Large intestine (tissue), 3 donors: ENCODE measurements around the gene TXNRD2. TPM values are rescaled to one million over a fixed set of nuclear protein-coding genes. Genes with fewer than 3 reads are reported as not detected.

Experiments used
- DNase-seq, 2 donors: peaks; one replicate each; pipeline versions ENCODE4 v3.0.0 to v3.0.0-alpha.2; 2013
- H3K27ac ChIP-seq: one replicate; pipeline ENCODE4 v1.5.1; 2013; ENCODE audit warnings: low read length
- H3K27me3 ChIP-seq: 2 replicates; pipeline ENCODE4 v1.6.1; 2013; ENCODE audit warnings: low read length; ENCODE audit not compliant: control insufficient read depth, insufficient read depth
- H3K36me3 ChIP-seq: 2 replicates; pipeline ENCODE4 v1.6.1; 2013; ENCODE audit warnings: low read length; ENCODE audit not compliant: control insufficient read depth, insufficient read depth
- H3K4me1 ChIP-seq: one replicate; pipeline ENCODE4 v1.6.1; 2013; ENCODE audit warnings: low read length; ENCODE audit not compliant: control insufficient read depth, insufficient read depth
- H3K4me3 ChIP-seq: one replicate; pipeline ENCODE4 v1.5.1; 2013; ENCODE audit warnings: low read length
- H3K9me3 ChIP-seq: one replicate; pipeline ENCODE4 v1.6.1; 2013; ENCODE audit warnings: mild to moderate bottlenecking, low read depth, low read length, moderate library complexity; ENCODE audit not compliant: control insufficient read depth
- WGBS: methylation state at CpG from one replicate; pipeline ENCODE4 v1.1.5; 2013; ENCODE audit warnings: low lambda C conversion rate; ENCODE audit not compliant: insufficient coverage; 5-methylcytosine and 5-hydroxymethylcytosine counted together
- polyA plus RNA-seq: library from polyadenylated mRNA; unstranded; fragments of 120-200 nt; gene quantifications from one replicate; pipeline ENCODE4 v1.2.1, GENCODE V29; 2013

The TXNRD2 gene
- polyA plus RNA-seq, 1 donor = 22.5 TPM

DNA sequence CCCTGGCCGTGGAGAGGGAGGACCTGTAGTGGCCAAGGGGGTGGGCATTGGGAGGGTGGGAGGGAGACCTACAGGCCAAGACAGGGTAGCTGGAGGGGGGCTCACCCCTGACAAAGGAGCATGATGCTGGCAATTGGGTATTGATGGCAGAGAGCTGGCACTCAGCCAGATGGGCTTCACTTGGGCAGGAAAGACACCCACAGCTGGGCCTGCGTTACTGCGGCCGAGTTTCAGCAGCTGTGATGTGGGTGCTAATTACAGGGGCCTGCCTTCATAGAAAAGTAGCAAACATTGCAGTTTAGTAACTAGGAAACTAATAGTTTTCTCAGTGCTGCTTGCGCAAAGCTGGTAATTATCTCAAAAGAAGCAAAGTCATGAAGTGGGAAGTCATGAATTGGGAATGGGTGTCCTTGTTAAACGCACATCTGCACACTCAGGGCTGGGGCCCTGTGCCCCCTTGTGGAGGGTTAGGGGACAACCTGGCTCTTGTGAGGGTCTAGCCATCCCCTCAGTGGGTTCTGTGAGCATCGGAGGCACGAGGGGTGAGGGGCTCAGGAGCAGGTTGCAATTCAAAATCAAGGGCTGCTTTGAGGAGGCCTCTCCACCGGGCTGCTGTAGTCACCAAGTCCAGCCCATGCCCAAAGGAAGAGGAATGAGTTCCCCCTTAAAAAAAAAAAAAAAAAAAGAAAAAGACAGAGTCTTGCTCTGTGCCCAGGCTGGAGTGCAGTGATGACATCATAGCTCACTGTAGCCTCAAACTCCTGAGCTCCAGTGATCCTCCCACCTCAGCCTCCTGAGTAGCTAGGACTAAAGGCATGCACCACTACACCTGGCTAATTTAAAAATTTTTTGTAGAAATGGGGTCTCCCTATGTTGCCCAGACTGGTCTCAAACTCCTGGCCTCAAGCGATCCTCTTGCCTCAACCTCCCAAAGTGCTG, 24.4 kb upstream of the TXNRD2 start:
- WGBS = 60% methylated on average over 1 of the region's 10 CpGs
- H3K9me3 ChIP-seq = peaks cover 3% of the 10 kb centered on the region
- H3K4me3 ChIP-seq = no peak overlapping the region
- peaks cover 52% of the 10 kb centered on the region for H3K4me1 ChIP-seq
- peak overlapping the region; percentile 21 for H3K27ac ChIP-seq
- no peak for DNase-seq
- peaks cover 71% of the 10 kb centered on the region for H3K36me3 ChIP-seq
- H3K27me3 ChIP-seq = no peaks in the 10 kb centered on the region

DNA sequence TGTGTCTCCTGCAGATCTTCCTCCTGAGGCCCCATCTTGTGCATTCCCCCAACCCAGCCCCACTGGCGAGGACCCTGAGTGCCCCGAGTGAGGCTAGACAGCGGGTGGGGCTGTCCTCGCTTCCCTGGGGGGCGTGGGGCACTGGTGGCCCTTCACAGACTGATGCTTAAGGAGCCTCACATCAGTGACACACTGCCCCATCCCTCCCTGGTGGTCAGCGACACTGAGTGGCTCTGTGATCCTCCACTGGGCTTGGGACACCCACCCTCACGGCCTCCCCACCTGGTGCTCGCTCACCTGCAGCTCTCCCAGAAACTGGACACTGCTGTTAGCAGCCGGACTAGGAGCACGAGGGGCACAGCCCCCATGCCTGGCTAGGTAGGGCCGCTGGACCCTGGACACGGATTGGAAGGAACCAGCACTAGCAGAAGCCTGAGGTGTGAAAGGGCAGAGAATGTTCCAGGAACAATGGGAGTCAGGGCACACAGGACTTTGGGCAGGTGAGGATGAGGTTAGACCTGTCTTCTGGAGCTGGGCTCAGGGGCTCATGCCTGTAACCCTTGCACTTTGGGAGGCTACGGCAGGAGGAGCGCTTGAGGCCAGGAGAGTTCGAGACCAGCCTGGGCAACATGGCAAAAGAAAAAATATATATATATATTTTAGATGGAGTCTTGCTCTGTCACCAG, 23.2 kb upstream of the TXNRD2 start:
- H3K4me1 ChIP-seq = peaks cover 54% of the 10 kb centered on the region
- peaks cover 3% of the 10 kb centered on the region for H3K9me3 ChIP-seq
- H3K27me3 ChIP-seq = no peaks in the 10 kb centered on the region
- no peak for DNase-seq
- WGBS = no CpG with 5 or more reads among the region's 15 CpGs
- H3K27ac ChIP-seq = no peak overlapping the region
- peak overlapping the region; percentile 54 for H3K4me3 ChIP-seq
- peaks cover 61% of the 10 kb centered on the region for H3K36me3 ChIP-seq

DNA sequence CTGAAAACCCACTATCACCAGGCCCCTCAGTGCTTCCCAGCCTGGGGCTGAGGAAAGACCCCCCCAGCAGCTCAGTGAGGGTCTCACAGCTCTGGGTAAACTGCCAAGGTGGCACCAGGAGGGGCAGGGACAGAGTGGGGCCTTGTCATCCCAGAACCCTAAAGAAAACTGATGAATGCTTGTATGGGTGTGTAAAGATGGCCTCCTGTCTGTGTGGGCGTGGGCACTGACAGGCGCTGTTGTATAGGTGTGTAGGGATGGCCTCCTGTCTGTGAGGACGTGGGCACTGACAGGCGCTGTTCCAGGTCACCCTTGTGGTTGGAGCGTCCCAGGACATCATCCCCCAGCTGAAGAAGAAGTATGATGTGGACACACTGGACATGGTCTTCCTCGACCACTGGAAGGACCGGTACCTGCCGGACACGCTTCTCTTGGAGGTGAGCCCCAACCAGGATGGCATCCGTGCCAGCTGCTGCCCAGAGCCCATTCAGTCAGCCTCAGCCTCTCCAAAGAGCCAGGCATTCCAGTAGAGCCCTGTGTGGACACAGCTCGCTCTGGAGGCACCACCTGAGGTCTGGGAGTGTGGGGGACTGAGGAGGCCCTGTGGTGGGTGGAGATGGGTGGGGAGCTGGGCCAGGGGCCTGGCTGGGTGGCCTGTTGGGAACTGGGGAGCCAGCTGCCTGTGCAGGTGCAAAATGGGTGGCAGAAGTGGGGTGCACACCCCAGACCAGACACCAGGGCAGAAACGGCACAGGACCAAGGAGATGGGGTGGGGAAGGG, 22.4 kb upstream of the TXNRD2 start:
- no peak for DNase-seq
- H3K36me3 ChIP-seq = peaks cover 55% of the 10 kb centered on the region
- no CpG with 5 or more reads among the region's 12 CpGs for whole genome bisulfite sequencing
- H3K4me1 ChIP-seq = peaks cover 59% of the 10 kb centered on the region
- peak overlapping the region; percentile 100 for H3K27ac ChIP-seq
- H3K27me3 ChIP-seq = no peaks in the 10 kb centered on the region
- peak overlapping the region; percentile 54 for H3K4me3 ChIP-seq
- peaks cover 3% of the 10 kb centered on the region for H3K9me3 ChIP-seq

DNA sequence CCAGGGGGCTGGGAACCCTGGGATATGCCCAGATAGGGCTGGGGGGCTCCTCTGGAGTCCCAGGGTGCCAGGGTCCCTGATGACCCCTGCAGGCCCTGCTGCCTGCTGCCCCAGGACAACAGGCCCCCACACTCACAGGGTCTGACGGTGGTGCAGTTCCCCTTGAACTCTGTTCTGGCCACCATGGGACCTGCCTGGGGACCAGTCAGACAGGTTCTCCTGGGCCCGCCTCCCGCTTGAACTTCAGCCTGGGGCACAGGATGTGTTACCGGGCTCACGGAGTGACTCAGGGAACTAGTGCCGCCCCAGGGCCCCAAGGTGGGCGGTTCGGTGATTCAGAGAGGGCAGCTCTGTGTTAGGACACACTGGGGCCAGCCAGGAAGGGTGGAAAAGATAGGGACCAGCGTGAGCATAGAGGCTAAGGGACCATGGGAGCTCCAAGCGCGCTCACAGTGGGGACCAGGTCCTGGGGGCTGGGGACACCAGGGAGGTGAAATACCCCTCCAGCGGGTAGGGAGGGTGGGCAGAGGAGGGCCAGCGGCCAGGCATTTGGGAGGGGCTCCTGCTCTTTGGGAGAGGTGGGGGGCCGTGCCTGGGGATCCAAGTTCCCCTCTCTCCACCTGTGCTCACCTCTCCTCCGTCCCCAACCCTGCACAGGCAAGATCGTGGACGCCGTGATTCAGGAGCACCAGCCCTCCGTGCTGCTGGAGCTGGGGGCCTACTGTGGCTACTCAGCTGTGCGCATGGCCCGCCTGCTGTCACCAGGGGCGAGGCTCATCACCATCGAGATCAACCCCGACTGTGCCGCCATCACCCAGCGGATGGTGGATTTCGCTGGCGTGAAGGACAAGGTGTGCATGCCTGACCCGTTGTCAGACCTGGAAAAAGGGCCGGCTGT, 21.5 kb upstream of the TXNRD2 start:
- H3K36me3 ChIP-seq = peaks cover 46% of the 10 kb centered on the region
- WGBS = no CpG with 5 or more reads among the region's 30 CpGs
- peak overlapping the region; percentile 56 for H3K4me3 ChIP-seq
- no peaks in the 10 kb centered on the region for H3K9me3 ChIP-seq
- H3K27ac ChIP-seq = peak overlapping the region; percentile 100
- peaks cover 64% of the 10 kb centered on the region for H3K4me1 ChIP-seq
- no peaks in the 10 kb centered on the region for H3K27me3 ChIP-seq
- DNase-seq = peak; percentile 97 to 99

DNA sequence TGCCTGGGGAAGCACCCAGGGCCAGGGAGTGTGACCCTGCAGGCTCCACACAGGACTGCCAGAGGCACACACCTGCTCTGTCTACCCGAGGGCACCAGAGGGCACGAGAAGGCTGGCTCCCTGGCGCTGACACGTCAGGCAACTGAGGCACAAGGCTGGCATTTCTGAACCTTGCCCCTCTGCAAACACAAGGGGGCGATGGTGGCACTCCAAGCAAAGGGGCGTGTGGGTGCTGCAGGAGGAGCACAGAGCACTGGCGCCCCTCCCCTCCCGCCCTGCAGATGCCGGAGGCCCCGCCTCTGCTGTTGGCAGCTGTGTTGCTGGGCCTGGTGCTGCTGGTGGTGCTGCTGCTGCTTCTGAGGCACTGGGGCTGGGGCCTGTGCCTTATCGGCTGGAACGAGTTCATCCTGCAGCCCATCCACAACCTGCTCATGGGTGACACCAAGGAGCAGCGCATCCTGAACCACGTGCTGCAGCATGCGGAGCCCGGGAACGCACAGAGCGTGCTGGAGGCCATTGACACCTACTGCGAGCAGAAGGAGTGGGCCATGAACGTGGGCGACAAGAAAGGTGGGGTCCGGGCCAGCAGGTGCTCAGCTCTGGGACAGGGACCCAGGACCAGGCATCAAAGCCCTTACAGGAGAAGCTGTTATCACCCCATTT, 20.8 kb upstream of the TXNRD2 start:
- whole genome bisulfite sequencing = no CpG with 5 or more reads among the region's 22 CpGs
- Histone ChIP-seq H3K4me3 (peak overlapping the region; percentile 56), H3K4me1 (peaks cover 64% of the 10 kb centered on the region), H3K36me3 (peaks cover 40% of the 10 kb centered on the region), H3K27ac (peak overlapping the region; percentile 100), H3K27me3 (no peaks in the 10 kb centered on the region), H3K9me3 (no peaks in the 10 kb centered on the region)
- DNase-seq = peak; percentile 90 to 92

DNA sequence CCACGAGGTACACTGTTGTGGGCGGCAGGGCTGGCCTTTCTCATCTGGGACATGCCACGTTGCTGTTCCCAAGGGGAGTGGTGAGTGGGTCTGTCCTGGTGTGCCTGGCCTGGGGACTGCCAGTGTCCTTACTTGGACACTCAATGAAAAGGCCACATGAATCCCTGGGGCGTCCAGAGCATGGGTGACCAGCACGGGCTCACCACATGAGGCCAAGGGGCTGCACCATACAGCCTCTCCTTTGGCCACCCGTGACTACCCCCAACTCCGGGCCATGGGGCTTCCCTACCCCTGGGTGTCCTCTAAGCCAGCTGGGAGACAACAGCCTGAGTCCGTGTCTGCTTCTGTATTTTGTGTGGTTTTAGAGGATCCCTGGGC, 20.2 kb upstream of the TXNRD2 start:
- no peak for DNase-seq
- Histone ChIP-seq H3K27ac (peak overlapping the region; percentile 100), H3K4me1 (peaks cover 64% of the 10 kb centered on the region), H3K4me3 (no peak overlapping the region), H3K9me3 (no peaks in the 10 kb centered on the region), H3K36me3 (peaks cover 35% of the 10 kb centered on the region), H3K27me3 (no peaks in the 10 kb centered on the region)
- no CpG with 5 or more reads among the region's 8 CpGs for WGBS

DNA sequence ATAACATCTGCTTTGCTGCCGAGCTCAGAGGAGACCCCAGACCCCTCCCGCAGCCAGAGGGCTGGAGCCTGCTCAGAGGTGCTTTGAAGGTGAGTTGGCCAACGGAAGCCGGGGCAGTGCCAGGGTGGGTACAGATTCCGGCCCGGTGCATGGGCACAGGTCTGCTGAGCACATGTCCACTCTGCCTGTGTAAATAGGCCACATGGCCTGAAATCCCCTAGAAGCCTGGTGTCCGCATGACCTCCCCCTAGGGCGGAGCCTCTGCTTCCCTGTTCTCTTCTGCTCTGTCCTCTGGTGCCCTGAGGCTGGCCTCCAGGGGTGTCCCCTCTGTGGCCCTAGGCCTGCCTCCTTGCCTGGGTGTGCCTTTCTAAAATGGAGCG, 19.6 kb upstream of the TXNRD2 start:
- peaks cover 31% of the 10 kb centered on the region for H3K36me3 ChIP-seq
- no peaks in the 10 kb centered on the region for H3K9me3 ChIP-seq
- H3K4me3 ChIP-seq = no peak overlapping the region
- peaks cover 64% of the 10 kb centered on the region for H3K4me1 ChIP-seq
- H3K27me3 ChIP-seq = no peaks in the 10 kb centered on the region
- no peak for DNase-seq
- H3K27ac ChIP-seq = peak overlapping the region; percentile 87
- WGBS = no CpG with 5 or more reads among the region's 9 CpGs

DNA sequence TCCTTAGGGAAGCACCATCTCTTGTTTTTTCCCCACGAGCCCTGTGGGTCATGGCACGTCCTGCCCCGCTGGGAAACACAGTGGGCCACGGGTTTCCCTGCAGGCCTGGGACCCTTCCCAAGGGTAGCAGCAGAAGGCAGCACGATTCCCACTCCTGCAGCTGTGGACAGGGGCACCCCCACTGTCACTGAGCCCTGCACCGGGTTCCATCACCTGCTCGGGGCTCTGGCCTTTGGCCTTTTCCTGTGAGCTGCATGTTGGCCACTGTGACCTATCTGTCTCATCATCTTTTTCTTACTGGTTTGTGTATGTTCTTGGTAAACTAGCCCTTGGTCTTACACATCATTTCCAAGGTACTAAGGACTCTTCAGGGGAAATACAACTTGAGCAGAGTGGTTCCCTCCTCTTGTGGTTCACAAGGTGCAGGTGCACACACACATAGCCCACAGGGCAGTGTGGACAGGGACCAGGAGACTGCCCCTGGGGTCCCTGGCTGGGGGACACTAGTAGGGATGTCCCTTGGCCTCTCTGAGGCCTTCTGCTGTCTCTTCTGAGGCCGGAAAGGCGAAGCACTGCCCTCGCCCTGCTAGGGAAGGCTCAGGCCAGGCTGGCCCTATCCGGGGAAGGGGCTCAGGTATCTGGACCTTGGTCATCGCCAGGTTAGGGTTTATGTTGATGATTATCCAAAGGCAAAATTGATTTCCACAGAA, 19.0 kb upstream of the TXNRD2 start:
- peaks cover 59% of the 10 kb centered on the region for H3K4me1 ChIP-seq
- H3K4me3 ChIP-seq = no peak overlapping the region
- no peak for DNase-seq
- no peaks in the 10 kb centered on the region for H3K27me3 ChIP-seq
- peak overlapping the region; percentile 87 for H3K27ac ChIP-seq
- H3K36me3 ChIP-seq = peaks cover 27% of the 10 kb centered on the region
- WGBS = no CpG with 5 or more reads among the region's 12 CpGs
- no peaks in the 10 kb centered on the region for H3K9me3 ChIP-seq
